K562 (cell line): ENCODE data around the gene PRAMEF18. TPM values are rescaled to one million over a fixed set of nuclear protein-coding genes. Genes with fewer than 3 reads are reported as not detected.
"Not testable (repeated sequence)": the region's sequence is repeated elsewhere in the genome, so short reads cannot be mapped to it uniquely, and the experiment has no call there.

Source experiments
- ATAC-seq: fragments of 200-7000 bp; cut with Tn5 transposase; 3 replicates; pipeline ENCODE4 v1.9.1; 2020; ENCODE audit warnings: moderate library complexity
- BruUV-seq: library from RNA; stranded (reverse); fragments of 400-500 nt; replicated peaks from 2 replicates; lab custom pipeline; 2021; lab: Mats Ljungman, UMichigan
- CTCF ChIA-PET: fragments of 300-600 bp; formaldehyde crosslinking; extraction: SDS; loops from one replicate; lab custom pipeline; 2021; ENCODE audit warnings: low intra/inter-chr PET ratio; lab: Yijun Ruan, JAX
- POLR2A ChIA-PET: fragments of 300-600, 350-650 bp; sonication (Branson Sonifier 250); formaldehyde crosslinking; extraction: SDS; loops from one replicate; lab custom pipeline; 2021; ENCODE audit warnings: antibody characterized with exemption, inconsistent platforms; lab: Yijun Ruan, JAX
- DNase-seq, 4 experiments: peaks; one replicate each; pipeline versions ENCODE4 v3.0.0 to v3.0.0-alpha.2; 2011 to 2018; ENCODE audit warnings: low spot score in 3 of 4, mixed read lengths in 3 of 4; ENCODE audit errors: extremely low read depth in 1 of 4
- FAIRE-seq: peaks from 2 replicates; lab custom pipeline; 2011; peaks lifted over from hg19 to GRCh38; lab: Jason Lieb, UNC
- H2AFZ ChIP-seq: 2 replicates; pipeline ENCODE4 v1.6.0; 2011; ENCODE audit warnings: low read depth, low read length, control low read depth, inconsistent platforms
- H3K27ac ChIP-seq: fragments of 200-600 bp; 3 replicates; pipeline ENCODE4 v1.8.0; 2011; ENCODE audit warnings: low read depth, mild to moderate bottlenecking, control low read depth, inconsistent platforms, low read length, moderate library complexity, mixed read lengths; ENCODE audit errors: extremely low read depth
- H3K27me3 ChIP-seq, 2 experiments: fragments of 300-600 bp in 1 of 2; 2 replicates in 1 of 2; 3 replicates in 1 of 2; pipeline versions ENCODE4 v1.6.0 to v1.8.0; 2011; ENCODE audit warnings: inconsistent platforms in 2 of 2, low read length in 2 of 2, mild to moderate bottlenecking in 1 of 2, mixed read lengths in 1 of 2, moderate library complexity in 1 of 2; ENCODE audit not compliant: control insufficient read depth in 2 of 2, insufficient read depth in 2 of 2
- H3K36me3 ChIP-seq: fragments of 300-600 bp; 3 replicates; pipeline ENCODE4 v1.8.0; 2011; ENCODE audit warnings: mild to moderate bottlenecking, low read length, inconsistent platforms; ENCODE audit not compliant: control insufficient read depth, insufficient read depth
- H3K4me1 ChIP-seq, 2 experiments: fragments of 200-600 bp in 1 of 2; replicated peaks in 1 of 2; 2 replicates in 1 of 2; 3 replicates in 1 of 2; pipeline versions ENCODE4 v1.5.1 to v1.8.0; 2011; ENCODE audit warnings: inconsistent platforms in 2 of 2, low read length in 2 of 2, mild to moderate bottlenecking in 1 of 2, mixed read lengths in 1 of 2, moderate library complexity in 1 of 2; ENCODE audit not compliant: control insufficient read depth in 2 of 2, insufficient read depth in 2 of 2
- H3K4me2 ChIP-seq: 2 replicates; pipeline ENCODE4 v1.6.1; 2011; ENCODE audit warnings: low read length, control low read depth, inconsistent platforms, mixed read lengths; ENCODE audit not compliant: insufficient read depth
- H3K4me3 ChIP-seq: fragments of 200-600 bp; sonication (generic), shearing (Covaris generic); 2 replicates; pipeline ENCODE4 v1.5.1; 2016; ENCODE audit warnings: control low read depth, inconsistent platforms
- H3K79me2 ChIP-seq: fragments of 200-600 bp; 3 replicates; pipeline ENCODE4 v1.8.0; 2011; ENCODE audit warnings: low read length, inconsistent platforms; ENCODE audit not compliant: control insufficient read depth, insufficient read depth
- H3K9ac ChIP-seq, 2 experiments: 2 replicates each; pipeline versions ENCODE4 v1.6.0 to v1.6.1; 2011; ENCODE audit warnings: low read depth in 2 of 2, low read length in 2 of 2, control low read depth in 1 of 2, inconsistent platforms in 1 of 2, mild to moderate bottlenecking in 1 of 2, mixed read lengths in 1 of 2; ENCODE audit not compliant: insufficient read depth in 1 of 2
- H3K9me1 ChIP-seq: one replicate; pipeline ENCODE4 v1.6.0; 2011; ENCODE audit warnings: inconsistent platforms, mild to moderate bottlenecking, low read length, moderate library complexity; ENCODE audit not compliant: control insufficient read depth, insufficient read depth
- H3K9me3 ChIP-seq: replicated peaks from 2 replicates; pipeline ENCODE4 v1.5.1; 2011; ENCODE audit warnings: low read depth, low read length, inconsistent platforms; ENCODE audit not compliant: control insufficient read depth, insufficient read depth
- H4K20me1 ChIP-seq: replicated peaks from 2 replicates; pipeline ENCODE4 v1.6.1; 2011; ENCODE audit warnings: low read length, inconsistent platforms, mixed read lengths; ENCODE audit not compliant: control insufficient read depth, insufficient read depth
- CTCF ChIP-seq, 3 experiments: IDR thresholded peaks in 2 of 3; conservative IDR thresholded peaks in 1 of 3; 2 replicates each; pipeline ENCODE4 v1.5.1; 2011 to 2012; ENCODE audit warnings: low read length in 3 of 3, mild to moderate bottlenecking in 3 of 3, control low read depth in 2 of 3, improper control_type of control experiment in 1 of 3, inconsistent platforms in 1 of 3, low read depth in 1 of 3, mixed read lengths in 1 of 3, moderate library complexity in 1 of 3; ENCODE audit not compliant: insufficient read depth in 2 of 3
- WGBS: fragments of 100-300 bp; shearing (Covaris generic); methylation state at CpG from one replicate; pipeline ENCODE4 v1.1.6; 2016; ENCODE audit warnings: low coverage, mixed read lengths; ENCODE audit not compliant: insufficient coverage; ENCODE audit errors: missing lambda C conversion rate; 5-methylcytosine and 5-hydroxymethylcytosine counted together
- in situ Hi-C: fragments of 300-500 bp; cut with MboI; formaldehyde crosslinking; loops from 4 replicates; pipeline ENCODE4 v1.15.0; 2018; ENCODE audit warnings: inconsistent platforms, mixed read lengths
- intact Hi-C: fragments of 100-400 bp; cut with micrococcal nuclease; formaldehyde crosslinking; loops from 2 replicates; pipeline ENCODE4 v1.14.2; 2022
- polyA plus RNA-seq, 8 experiments: library from polyadenylated mRNA; depleted of rRNA in 4 of 8; stranded (reverse) in 5 of 8; unstranded in 3 of 8; fragments of >200 nt; fragmentation: Nextera tagmentation in 2 of 8; fragmentation: Illumina TruSeq in 1 of 8; extraction: Ambion mirVana in 2 of 8; extraction: Trizol in 1 of 8; gene quantifications; 2 replicates each; pipeline versions ENCODE4 v1.2.1 to v1.2.3, GENCODE V29; 2011 to 2014; ENCODE audit warnings: inconsistent platforms in 1 of 8, missing spikeins in 1 of 8
- total RNA-seq, 7 experiments: library from RNA; depleted of rRNA in 6 of 7; stranded (reverse); fragments of >200 nt in 6 of 7; fragmentation: Illumina TruSeq in 2 of 7; extraction: Trizol in 2 of 7; gene quantifications; 2 replicates each; pipeline versions ENCODE4 v1.2.1 to v1.2.3, GENCODE V29; 2011 to 2021; ENCODE audit warnings: low replicate concordance in 1 of 7

The PRAMEF18 gene
- total and polyA plus RNA-seq, 9 of the 15 experiments (the other 6 are each of a cell fraction or from before 2014, with no cell fraction given), result not detected

- POLR2A ChIA-PET, H3K4me2 ChIP-seq, H3K79me2 ChIP-seq, CTCF ChIA-PET, H3K27me3 ChIP-seq, H3K27ac ChIP-seq, ATAC-seq, intact Hi-C loops, H3K9me3 ChIP-seq, FAIRE-seq, BruUV-seq, H3K4me3 ChIP-seq, H4K20me1 ChIP-seq, H3K9ac ChIP-seq, H3K4me1 ChIP-seq, H3K36me3 ChIP-seq, H3K9me1 ChIP-seq, DNase-seq, H2AFZ ChIP-seq: not testable (repeated sequence)
- in situ Hi-C loops, result loop anchor here (25.0 kb wide), 1 partner anchor 134 kb away; the partner anchor contains the start of gene HNRNPCL2
- peak in 2 of 3 experiments; percentile 4 to 12; a peak in 1 of 6 replicates for TF ChIP-seq CTCF (IDR thresholded peaks at IDR 0.05 in 2 of 3, conservative IDR thresholded peaks at IDR 0.05 in 1 of 3; ENCODE audit: insufficient read depth in 2 of 3, low read depth in 1 of 3, low read length in 3 of 3)
- WGBS, result under 1% methylated on average over 5 of the region's 5 CpGs
These were observed 20.0 kb upstream of the PRAMEF18 start for GRCh38 chr1:13245841-13246553.

GRCh38 chr1:13243536-13244263 is 17.7 kb upstream of the PRAMEF18 start:
- H3K4me3 ChIP-seq, H3K9me1 ChIP-seq, H3K4me1 ChIP-seq, H3K27me3 ChIP-seq, H3K27ac ChIP-seq, CTCF ChIA-PET, H3K79me2 ChIP-seq, H3K9me3 ChIP-seq, H3K36me3 ChIP-seq, H3K9ac ChIP-seq, H3K4me2 ChIP-seq, intact Hi-C loops, H2AFZ ChIP-seq, BruUV-seq, DNase-seq, FAIRE-seq, ATAC-seq, H4K20me1 ChIP-seq: not testable (repeated sequence)
- POLR2A ChIA-PET, result interaction anchor here (0.6 kb wide), 1 partner anchor 794 kb away, joined by 3 read pairs; no protein-coding TSS in a partner anchor
- 1% methylated on average over 9 of the region's 9 CpGs for WGBS
- in situ Hi-C loops, result loop anchor here (25.0 kb wide), 1 partner anchor 131 kb away; the partner anchor contains the start of gene HNRNPCL2
